Globus pallidus (tissue), 1 donor: ENCODE measurements around the gene KRT33B.
"Not testable (repeated sequence)": the region's sequence is repeated elsewhere in the genome, so short reads cannot be mapped to it uniquely, and the experiment has no call there.

Experiments
- DNase-seq: peaks from one replicate; pipeline ENCODE4 v3.0.0-alpha.2; 2015; ENCODE audit warnings: low spot score

Gene KRT33B

DNA sequence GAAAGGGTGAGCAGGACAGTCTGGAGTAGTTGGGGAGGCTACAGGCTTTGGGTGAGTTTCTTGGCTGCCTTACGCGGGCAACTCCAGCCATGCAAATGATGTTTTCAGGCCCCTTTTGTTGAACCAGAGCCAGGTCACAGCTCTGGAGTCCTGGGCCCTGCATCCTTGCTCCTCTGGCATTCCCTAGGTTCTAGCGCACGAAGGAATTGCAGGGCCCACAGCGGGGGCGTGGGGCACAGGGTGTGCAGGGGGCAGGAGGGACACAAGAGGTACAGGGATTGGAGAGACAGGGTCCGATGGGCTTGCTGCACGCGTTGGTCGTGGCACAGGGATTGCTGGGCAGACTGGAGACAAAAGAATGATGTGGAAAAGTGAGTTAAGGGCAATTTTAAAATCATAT is 24.2 kb upstream of the KRT33B start:
- DNase-seq, result no peak

DNA sequence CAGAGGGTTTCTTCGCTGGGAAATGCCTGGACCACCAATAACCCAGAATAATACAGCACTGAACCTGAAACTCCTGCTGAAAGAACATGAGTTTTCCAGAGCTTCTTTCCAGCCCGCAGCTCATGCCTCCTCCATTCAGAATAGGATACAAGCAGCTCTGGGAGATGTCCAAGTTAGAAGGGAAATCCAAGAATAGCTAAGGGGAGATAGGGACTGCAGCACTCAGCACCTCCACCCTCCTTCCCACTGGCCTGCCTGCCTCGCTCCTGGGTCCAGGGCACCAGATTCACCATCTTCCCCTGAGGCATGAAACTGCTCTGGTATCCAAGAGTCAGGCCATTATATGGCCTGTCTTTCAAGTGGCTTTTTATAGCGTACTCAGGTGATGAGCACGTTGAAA is 23.7 kb upstream of the KRT33B start:
- no peak for DNase-seq

DNA sequence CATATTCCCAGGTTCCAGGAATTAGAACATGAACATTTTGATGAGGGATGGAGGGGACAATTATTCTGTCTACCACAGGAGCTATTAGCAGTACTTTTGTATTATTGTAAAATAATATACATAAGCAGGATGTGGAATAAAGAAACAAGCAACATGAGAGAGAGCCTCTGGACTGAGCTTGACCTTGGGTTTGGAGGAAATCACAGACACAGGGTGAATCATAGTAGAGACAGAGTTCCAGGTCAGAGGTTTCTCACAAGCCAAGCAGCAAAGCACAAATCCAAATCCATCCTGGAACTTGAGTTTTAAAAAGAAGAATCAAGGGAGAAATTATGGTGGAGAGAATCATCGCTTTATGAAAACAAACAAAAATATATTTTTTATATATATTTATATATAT is 22.7 kb upstream of the KRT33B start:
- no peak for DNase-seq

DNA sequence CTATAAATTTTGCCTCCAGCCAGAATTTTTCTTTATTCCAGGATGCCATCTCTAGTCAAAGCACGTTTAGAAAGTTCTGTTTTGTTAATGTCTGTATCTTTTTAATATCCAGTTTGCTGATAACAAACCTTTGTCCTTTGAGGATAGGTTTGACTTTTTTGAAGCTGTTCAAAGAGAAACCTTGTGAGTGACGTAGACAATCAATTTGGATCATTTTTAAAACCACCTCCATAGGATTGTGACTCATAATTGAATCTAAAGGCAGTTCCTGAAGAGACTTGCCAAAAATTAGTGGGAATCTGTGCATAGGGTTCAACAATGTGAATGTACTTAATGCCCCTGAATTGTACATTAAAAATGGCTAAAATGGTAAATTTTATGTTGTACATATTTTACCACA is 21.9 kb upstream of the KRT33B start:
- no peak for DNase-seq

DNA sequence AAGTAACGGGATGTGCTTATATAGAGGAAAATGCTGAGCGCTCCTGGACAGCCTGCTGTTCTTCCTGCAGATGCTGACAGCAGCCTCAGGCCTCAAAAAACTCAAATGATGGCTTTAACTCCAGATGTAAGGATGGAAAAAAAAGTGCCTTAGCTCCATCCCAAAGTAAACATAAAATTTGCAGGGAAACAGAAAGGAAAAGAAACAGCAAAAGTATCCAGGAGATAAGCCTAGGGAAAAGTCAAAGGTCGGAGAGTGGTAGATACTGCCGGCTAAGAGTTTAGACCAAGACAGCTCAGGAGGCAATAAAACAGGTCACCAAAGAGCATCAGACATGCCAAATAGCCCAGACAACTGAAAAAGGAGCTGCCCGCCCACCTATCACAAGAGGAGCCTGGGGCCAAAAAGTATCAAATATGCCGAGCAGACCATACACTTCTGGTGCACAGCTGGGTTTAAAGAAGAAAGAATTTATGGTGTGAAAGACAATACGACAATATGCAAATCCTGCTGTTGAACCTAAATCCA is 20.9 kb upstream of the KRT33B start:
- no peak for DNase-seq

DNA sequence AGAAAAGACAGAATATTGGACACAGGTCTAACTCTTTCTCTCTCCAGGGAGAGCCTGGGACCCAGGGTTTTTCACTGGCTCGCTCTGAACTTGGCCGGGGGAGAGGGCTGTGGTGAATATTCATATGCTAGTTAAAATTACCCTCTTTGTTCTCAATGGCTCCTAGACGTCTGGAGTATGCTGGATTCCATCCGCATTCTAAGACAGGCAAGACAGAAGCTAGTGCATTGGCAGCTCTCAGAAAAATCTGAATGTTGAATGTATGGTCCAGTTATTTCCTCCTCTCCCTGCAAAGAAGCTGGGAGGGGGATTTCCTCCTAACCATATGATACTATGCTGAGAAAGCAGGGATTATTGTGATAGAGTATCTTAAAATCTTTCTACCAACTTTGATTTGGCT is 18.1 kb upstream of the KRT33B start:
- no peak for DNase-seq

DNA sequence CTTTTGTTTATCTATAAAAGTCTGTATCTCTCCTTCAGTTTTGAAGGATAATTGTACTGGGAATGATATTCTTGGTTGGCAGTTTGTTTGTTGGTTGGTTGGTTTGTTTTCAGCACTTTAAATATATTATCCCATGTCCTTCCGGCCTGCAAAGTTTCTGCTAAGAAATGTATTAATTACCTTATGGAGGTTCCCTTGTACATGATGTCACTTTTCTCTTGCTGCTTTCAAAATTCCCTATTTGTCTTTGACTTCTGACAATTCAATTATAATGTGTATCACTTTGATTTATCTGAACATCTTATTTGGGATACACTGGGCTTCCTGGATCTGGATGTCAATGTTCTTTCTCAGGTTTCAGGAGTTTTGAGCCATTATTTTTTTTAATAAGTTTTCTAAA is 16.6 kb upstream of the KRT33B start:
- no peak for DNase-seq

DNA sequence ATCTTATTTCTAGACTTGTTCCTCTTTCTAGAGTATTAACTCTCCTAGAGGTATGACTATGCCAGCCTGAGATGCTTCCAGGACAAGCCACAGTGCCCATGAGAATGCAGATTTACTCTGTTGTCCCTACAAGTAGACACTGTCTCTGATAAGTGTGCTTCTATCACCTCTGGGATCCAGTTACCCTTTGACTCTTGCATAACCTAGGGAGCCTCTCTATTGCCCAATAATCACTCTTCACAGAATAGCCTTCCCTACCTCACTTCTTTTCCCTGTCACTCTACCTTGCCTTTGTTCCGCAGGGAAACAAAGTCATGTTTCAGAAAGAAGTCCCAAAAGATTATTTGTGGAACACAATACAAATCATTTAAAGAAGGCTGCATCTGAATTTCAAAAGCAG is 14.1 kb upstream of the KRT33B start:
- DNase-seq, result no peak

DNA sequence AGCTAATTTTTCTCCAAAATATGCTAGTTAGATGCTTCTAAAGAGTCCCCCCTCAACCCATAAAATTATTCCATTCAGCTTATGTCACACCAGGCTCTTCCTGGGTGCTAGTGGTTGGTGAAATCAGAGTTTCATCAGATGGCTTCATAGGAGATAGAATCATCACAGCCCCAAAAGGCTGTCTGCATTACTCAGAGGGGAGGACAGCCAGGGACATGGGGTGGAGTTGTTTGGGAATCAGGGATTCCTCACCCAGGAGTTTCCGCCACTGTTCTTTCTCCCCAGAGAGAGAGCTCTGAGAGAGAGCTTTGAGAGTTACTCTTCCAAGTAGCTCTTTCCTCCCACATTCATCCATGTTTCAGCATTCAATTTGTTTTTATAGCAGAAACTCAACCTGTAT is 12.8 kb upstream of the KRT33B start:
- DNase-seq, result no peak

DNA sequence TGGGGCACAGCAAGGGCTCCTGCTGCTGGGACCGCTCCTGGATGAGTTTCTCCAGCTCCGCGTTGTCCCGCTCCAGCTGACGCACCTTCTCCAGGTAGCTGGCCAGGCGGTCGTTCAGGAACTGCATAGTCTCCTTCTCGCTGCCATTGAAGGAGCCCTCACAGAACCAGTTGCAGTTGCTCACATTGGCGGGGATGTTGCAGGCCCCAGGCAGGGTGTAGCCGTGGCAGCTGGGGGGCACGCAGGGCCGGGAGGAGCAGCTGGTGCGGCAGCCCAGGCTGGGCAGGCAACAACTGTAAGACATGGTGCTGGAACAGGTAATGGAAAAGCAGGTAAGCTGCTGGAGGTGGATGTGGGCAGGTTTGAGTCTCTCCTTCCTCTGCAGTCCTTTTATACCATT is 12.3 kb upstream of the KRT33B start, which contains the start of gene KRT34:
KRT34 (minus strand) TSS at position 364 of the 400 bp plus-strand sequence; CDS start at position 304, 60 bp downstream.
- DNase-seq, result not testable (repeated sequence)

DNA sequence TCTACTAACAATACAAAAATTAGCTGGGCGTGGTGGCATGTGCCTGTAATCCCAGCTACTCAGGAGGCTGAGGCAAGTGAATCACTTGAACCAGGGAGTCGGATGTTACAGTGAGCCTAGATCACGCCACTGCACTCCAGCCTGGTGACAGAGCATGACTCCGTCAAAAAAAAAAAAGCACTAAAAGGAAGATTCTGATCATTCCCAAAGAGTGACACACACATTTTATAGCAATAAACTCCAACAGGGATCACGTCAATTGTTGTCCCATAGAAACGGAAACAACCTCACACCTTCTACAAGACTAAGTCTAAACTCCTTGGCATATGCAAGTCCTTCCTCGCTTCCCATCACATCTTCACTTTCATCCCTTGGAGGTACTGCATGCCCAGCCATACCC is 10.5 kb upstream of the KRT33B start:
- not testable (repeated sequence) for DNase-seq

DNA sequence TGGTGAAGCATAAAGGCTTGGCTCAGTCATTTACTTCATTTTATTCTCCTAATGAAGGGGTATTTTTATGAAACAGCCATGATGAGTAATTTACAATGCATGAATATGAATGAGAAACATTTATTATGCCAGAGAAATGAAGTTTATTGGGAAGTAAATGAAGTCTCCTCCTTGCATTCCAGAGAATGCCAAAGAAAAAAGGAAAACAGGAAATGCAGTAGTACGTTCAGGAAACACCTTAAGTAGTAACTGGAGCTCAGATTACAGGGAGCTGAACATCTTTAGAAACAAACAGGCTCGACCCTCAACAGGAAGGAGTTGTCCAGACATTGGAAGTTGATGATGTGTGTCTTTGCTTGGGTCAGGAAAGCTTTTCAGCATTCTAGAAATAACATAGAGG is 7.9 kb upstream of the KRT33B start:
- no peak for DNase-seq

DNA sequence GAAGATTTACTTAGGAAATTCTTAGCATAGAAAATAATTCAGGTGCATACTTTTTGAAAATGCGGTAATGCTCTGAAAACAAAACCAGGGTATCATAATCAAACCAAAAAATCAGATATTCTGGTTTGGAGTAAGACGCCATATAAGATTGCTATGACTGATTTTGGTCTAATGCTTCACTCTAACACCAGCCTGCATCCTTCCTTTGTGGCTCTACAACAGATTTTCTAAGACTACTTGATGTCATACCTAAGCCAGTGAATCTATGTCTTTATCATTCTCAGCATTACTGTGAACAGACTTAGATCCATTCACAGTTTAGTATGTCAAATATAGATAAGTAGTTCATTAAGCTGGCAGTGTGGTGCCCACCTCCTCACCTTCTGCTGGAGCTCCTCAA is 590 bp downstream of the KRT33B start:
- no peak for DNase-seq

DNA sequence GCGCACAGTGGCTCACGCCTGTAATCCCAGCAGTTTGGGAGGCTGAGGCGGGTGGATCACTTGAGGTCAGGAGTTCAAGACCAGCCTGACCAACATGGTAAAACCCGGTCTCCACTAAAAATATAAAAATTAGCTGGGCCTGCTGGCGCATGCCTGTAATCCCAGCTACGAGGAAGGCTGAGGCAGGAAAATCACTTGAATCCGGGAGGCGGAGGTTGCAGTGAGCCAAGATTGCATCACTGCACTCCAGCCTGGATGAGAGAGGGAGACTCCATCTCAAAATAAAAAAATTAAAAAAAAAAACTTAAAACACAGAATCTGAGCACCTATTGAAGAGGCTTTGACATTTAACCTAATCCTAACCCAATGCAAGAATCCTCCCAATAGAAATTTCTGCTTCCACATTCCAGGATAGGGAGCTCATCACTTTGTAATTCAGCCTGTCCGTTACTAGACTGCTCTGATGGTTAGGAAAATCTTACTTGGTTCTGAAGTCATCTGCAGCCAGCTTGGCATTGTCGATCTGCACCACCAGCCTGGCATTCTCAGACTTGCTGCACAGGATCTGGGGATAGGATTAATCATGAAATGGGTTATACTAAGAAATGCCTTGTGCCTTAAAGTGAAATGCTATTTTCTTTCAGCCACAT is 2.1 kb downstream of the KRT33B start:
- no peak for DNase-seq

DNA sequence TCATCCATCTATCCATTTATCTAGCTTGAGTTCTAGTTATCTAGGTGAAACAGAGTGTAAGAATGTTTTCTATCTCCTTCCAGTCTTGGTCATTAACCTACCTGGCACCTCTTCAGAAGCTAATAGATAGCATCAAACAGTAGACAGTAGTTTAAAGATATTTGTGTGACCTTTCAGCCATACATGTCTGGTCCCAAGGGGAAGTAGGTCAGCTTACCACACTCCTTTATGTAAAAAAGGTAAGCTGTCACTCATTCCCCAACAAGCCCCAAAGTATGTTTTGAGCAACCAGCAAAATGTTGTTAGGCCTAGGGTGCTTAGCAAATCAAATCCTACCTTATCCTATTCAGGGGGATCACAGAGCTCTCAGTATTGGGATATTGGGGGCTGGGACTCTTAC is 3.5 kb downstream of the KRT33B start:
- DNase-seq, result no peak

DNA sequence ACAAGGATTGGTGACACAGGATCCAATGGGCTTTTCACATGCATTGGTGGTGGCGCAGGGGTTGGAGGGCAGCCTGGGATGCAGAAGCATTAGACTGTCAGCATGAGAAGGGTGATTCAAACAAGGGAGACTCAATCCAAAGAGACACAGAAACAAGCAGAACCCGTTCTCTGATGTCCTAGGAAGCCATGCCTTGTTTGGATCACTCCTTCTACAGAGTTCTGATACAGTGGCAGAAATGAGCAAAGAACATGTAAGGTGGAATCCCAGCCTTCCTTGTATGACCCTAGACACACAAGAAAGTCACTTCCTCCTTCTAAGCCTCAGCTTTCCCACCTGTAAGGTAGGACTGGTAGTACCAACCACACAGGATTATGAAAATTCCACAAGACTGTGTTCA is 5.7 kb downstream of the KRT33B start:
- DNase-seq, result no peak

DNA sequence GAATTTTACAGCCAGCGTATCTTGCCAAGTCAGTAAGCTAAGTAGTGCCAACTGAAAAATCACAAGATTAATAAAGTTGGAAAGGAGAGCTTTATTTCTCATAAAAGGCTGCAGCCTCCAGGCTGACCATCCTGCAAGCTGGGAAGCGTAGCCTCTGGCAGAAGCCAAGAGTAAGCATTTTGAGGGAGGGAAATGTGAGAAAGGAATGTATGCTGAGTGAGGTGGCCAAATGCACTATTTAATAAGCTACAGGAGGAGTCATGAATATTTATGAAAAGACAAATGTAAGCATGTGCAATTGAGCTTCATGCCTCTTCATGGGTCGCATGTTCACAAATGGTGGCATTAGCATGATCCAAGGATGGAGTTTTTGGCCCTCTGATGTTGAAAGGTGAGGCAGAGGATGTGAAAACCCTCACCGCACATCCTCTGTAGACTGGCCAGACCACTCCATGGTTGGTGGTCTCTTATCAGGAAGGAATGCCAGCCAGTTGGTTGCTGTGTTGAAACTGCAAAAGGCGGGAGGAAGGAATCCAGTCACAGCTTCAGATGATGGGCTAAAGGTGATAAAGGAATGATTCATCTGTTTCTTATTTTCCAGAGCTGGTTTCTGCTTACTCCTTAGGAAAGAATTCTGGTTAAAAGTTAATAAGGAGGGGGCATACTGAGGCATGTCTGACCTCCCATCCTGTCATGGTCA is 9.2 kb downstream of the KRT33B start:
- no peak for DNase-seq

DNA sequence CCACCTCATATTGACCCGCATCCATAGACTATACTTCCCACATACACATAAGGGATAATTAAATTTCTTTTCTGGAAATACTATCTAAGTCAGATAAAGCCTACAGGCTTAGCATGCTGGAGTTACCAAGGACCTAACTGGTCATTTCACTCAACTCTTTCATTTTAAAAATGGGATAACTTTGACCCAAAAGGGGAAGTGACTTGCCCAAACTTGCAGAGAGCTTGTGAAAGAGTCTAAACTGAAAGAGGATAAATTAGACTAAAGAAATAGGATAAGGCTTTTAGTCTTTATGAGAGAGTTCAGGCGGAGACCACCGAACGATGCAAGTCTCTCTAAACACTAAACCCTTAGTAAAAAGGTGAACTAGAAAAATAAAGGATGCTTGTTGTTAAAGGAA is 15.1 kb downstream of the KRT33B start:
- no peak for DNase-seq

DNA sequence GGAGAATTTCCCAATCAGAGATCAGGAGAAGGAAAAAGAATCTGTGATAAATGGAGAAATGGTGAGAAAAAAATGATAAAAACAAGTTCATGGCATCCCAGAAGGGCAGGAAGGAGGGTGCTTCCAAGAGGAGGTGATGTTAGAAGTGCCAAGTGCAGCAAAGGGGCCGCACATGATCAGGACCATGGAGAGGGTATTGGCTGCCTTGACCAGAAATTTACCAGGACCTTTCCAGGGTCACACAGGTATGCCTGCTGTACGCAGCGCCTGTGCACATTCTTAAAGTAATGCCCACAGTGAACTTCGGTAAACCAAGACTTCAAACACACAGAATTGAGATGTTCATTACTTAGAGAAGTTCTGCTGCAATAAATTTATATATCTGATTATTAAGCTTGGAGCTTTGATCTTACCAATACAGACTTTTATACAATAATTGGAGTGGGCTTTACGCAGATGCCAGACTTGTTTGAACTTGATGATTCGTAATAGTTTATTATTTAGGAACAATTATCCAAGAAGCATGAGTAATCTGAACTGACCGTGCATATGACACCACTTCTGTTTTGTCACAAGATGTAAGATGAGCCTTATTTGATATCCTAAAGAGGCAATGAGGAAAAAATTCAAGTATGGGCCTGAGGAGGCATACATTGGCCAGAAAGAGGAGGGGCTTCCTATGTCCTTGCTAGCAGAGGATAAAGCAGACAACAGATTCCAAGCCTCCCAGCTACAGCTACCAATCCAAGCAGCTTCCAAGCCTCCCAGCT is 16.8 kb downstream of the KRT33B start:
- no peak for DNase-seq

DNA sequence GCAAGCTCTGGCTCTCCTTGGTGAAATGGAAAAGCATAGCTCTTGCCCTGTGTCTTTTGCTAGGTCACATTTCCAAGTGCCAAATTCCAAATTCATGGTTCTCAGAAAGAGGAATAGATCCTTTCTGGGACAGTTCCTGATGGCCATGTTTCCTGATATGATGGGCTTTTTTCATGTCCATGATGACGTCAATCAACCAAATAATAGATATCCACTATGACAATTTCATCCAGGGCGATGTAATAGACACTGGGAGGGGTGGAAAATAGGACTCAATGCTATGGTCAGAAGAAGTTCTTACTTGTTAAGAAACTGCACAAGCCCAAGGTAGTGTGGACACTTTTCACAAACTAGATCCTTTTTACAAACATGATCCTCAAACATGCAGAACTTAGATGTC is 18.4 kb downstream of the KRT33B start:
- no peak for DNase-seq

DNA sequence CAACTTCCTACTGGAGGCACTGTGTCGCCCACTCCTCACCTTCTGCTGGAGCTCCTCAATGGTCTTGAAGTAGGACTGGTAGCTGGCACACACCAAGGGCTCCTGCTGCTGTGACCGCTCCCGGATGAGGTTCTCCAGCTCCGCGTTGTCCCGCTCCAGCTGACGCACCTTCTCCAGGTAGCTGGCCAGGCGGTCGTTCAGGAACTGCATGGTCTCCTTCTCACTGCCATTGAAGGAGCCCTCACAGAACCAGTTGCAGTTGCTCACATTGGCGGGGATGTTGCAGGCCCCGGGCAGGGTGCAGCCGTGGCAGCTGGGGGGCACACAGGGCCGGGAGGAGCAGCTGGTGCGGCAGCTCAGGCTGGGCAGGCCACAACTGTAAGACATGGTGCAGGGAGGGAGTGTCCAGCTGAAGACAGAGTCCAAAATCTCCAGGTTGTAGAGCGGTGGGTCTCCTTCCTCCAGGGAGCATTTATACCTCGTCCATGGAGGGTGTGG is 19.2 kb downstream of the KRT33B start, which contains the start of gene KRT33A:
KRT33A (minus strand) TSS at position 448 of the 498 bp plus-strand sequence; CDS start at position 387, 61 bp downstream.
- DNase-seq, result not testable (repeated sequence)
